HCT116 (cell line): ENCODE data around the gene PPDPF. TPM values are rescaled to one million over a fixed set of nuclear protein-coding genes. Genes with fewer than 3 reads are reported as not detected.

Source experiments
- ATAC-seq: fragments of 200-7000 bp; cut with Tn5 transposase; 2 replicates; pipeline ENCODE4 v1.9.1; 2020; ENCODE audit warnings: mild to moderate bottlenecking, moderate library complexity
- BruUV-seq: library from RNA; stranded (reverse); fragments of 400-500 nt; replicated peaks from 2 replicates; lab custom pipeline; 2021; lab: Mats Ljungman, UMichigan
- CTCF ChIA-PET: fragments of 300-600 bp; sonication (Branson Sonifier 250); formaldehyde crosslinking; loops from one replicate; lab custom pipeline; 2021; ENCODE audit warnings: antibody characterized with exemption; lab: Charles Lee
- POLR2A ChIA-PET: fragments of 300-600, 350-600 bp; sonication (Branson Sonifier 250); formaldehyde crosslinking; loops from one replicate; lab custom pipeline; 2021; ENCODE audit warnings: antibody characterized with exemption; lab: Charles Lee
- RAD21 ChIA-PET, 2 experiments: fragments of 300-600 bp; sonication (Branson Sonifier 250); formaldehyde crosslinking; loops; one replicate each; lab custom pipeline; 2023; ENCODE audit warnings: low total read pairs in 2 of 2; ENCODE audit not compliant: uncharacterized antibody in 2 of 2, unreplicated experiment in 2 of 2, low non-redundant PET in 1 of 2; lab: Charles Lee
- DNase-seq: peaks from one replicate; pipeline ENCODE4 v3.0.0-alpha.2; 2010; ENCODE audit warnings: low read depth, low spot score
- H2AFZ ChIP-seq: fragments of 200-600 bp; shearing (Covaris generic), sonication (generic); 2 replicates; pipeline ENCODE4 v1.6.1; 2017; ENCODE audit warnings: low read depth, mixed run types, mixed read lengths, antibody characterized with exemption, low read length; ENCODE audit not compliant: poor library complexity, severe bottlenecking
- H3K27ac ChIP-seq: 2 replicates; pipeline ENCODE4 v1.5.1; 2012; ENCODE audit warnings: low read depth, low read length
- H3K27me3 ChIP-seq: fragments of 200-600 bp; sonication (generic); 2 replicates; pipeline ENCODE4 v1.6.1; 2016; ENCODE audit warnings: mixed run types, low read length, mixed read lengths; ENCODE audit not compliant: insufficient read depth
- H3K36me3 ChIP-seq, 2 experiments: fragments of 200-500 bp in 1 of 2; fragments of 200-600 bp in 1 of 2; sonication (Bioruptor generic) in 1 of 2; sonication (generic) in 1 of 2; 2 replicates each; pipeline versions ENCODE4 v1.5.1 to v1.6.1; 2014 to 2016; ENCODE audit warnings: low read length in 2 of 2, inconsistent platforms in 1 of 2, mixed read lengths in 1 of 2, mixed run types in 1 of 2; ENCODE audit not compliant: insufficient read depth in 2 of 2, control insufficient read depth in 1 of 2
- H3K4me1 ChIP-seq, 2 experiments: fragments of 200-600 bp in 1 of 2; sonication (generic) in 1 of 2; 2 replicates each; pipeline versions ENCODE4 v1.5.1 to v1.6.1; 2012 to 2017; ENCODE audit warnings: low read length in 2 of 2, inconsistent platforms in 1 of 2, mild to moderate bottlenecking in 1 of 2, mixed read lengths in 1 of 2, mixed run types in 1 of 2, moderate library complexity in 1 of 2; ENCODE audit not compliant: insufficient read depth in 2 of 2, control insufficient read depth in 1 of 2
- H3K4me2 ChIP-seq: fragments of 200-600 bp; sonication (generic); 2 replicates; pipeline ENCODE4 v1.6.1; 2017; ENCODE audit warnings: mixed run types, low read length, mixed read lengths
- H3K4me3 ChIP-seq, 2 experiments: fragments of 200-600 bp in 1 of 2; sonication (generic) in 1 of 2; replicated peaks in 1 of 2; 2 replicates each; pipeline ENCODE4 v1.5.1; 2011 to 2016; ENCODE audit warnings: low read length in 2 of 2, control low read depth in 1 of 2, low read depth in 1 of 2, mild to moderate bottlenecking in 1 of 2, mixed read lengths in 1 of 2, mixed run types in 1 of 2
- H3K79me2 ChIP-seq: fragments of 200-600 bp; sonication (generic); 2 replicates; pipeline ENCODE4 v1.6.1; 2017; ENCODE audit warnings: mild to moderate bottlenecking, mixed run types, low read length, moderate library complexity, mixed read lengths; ENCODE audit not compliant: insufficient read depth
- H3K9ac ChIP-seq: fragments of 200-600 bp; sonication (generic); 2 replicates; pipeline ENCODE4 v1.6.1; 2016; ENCODE audit warnings: low read length, mixed read lengths
- H3K9me2 ChIP-seq: fragments of 200-600 bp; sonication (generic), shearing (Covaris generic); 2 replicates; pipeline ENCODE4 v1.6.1; 2017; ENCODE audit warnings: mixed run types, mild to moderate bottlenecking, moderate library complexity; ENCODE audit not compliant: insufficient read depth
- H3K9me3 ChIP-seq, 2 experiments: fragments of 200-500 bp in 1 of 2; fragments of 200-600 bp in 1 of 2; sonication (Bioruptor generic) in 1 of 2; sonication (generic) in 1 of 2; 2 replicates each; pipeline ENCODE4 v1.6.1; 2014 to 2017; ENCODE audit warnings: low read length in 2 of 2, mixed read lengths in 2 of 2, inconsistent platforms in 1 of 2, low read depth in 1 of 2, mild to moderate bottlenecking in 1 of 2, mixed run types in 1 of 2, moderate library complexity in 1 of 2; ENCODE audit not compliant: control insufficient read depth in 1 of 2, insufficient read depth in 1 of 2
- H4K20me1 ChIP-seq: fragments of 200-600 bp; sonication (generic), shearing (Covaris generic); 2 replicates; pipeline ENCODE4 v1.6.1; 2017; ENCODE audit warnings: mixed run types, mild to moderate bottlenecking, moderate library complexity; ENCODE audit not compliant: insufficient read depth
- ATF3 ChIP-seq: IDR thresholded peaks from 2 replicates; pipeline ENCODE4 v1.6.1; 2012
- CBX3 ChIP-seq: IDR thresholded peaks from 2 replicates; pipeline ENCODE4 v1.6.1; 2012; ENCODE audit warnings: low read depth
- CEBPB ChIP-seq: IDR thresholded peaks from 2 replicates; pipeline ENCODE4 v1.6.1; 2012; ENCODE audit warnings: low read depth
- CTCF ChIP-seq, 3 experiments: fragments of 200-600 bp in 1 of 3; sonication (generic) in 1 of 3; IDR thresholded peaks in 2 of 3; conservative IDR thresholded peaks in 1 of 3; 2 replicates each; pipeline ENCODE4 v1.5.1; 2012 to 2017; ENCODE audit warnings: low read depth in 2 of 3, low read length in 2 of 3, antibody characterized with exemption in 1 of 3, borderline replicate concordance in 1 of 3, control low read depth in 1 of 3, mild to moderate bottlenecking in 1 of 3, mixed read lengths in 1 of 3, mixed run types in 1 of 3, moderate library complexity in 1 of 3; ENCODE audit not compliant: insufficient read depth in 1 of 3
- EGR1 ChIP-seq: IDR thresholded peaks from 2 replicates; pipeline ENCODE4 v1.6.1; 2012; ENCODE audit warnings: low read depth
- ELF1 ChIP-seq: IDR thresholded peaks from 2 replicates; pipeline ENCODE4 v1.6.1; 2012; ENCODE audit warnings: low read depth, borderline replicate concordance
- EZH2 ChIP-seq: fragments of 200-600 bp; sonication (generic); IDR thresholded peaks from 2 replicates; pipeline ENCODE4 v1.6.1; 2017; ENCODE audit warnings: antibody characterized with exemption, mixed run types
- JUND ChIP-seq: IDR thresholded peaks from 2 replicates; pipeline ENCODE4 v1.6.1; 2012
- POLR2A ChIP-seq: IDR thresholded peaks from 2 replicates; pipeline ENCODE4 v1.7.0; 2011; ENCODE audit warnings: borderline replicate concordance; ENCODE audit not compliant: insufficient read depth, insufficient read length; ENCODE audit errors: extremely low read depth
- REST ChIP-seq: IDR thresholded peaks from 2 replicates; pipeline ENCODE4 v1.6.1; 2012; ENCODE audit warnings: low read depth
- SIN3A ChIP-seq: IDR thresholded peaks from 2 replicates; pipeline ENCODE4 v1.6.1; 2012; ENCODE audit warnings: low read depth
- SP1 ChIP-seq: IDR thresholded peaks from 2 replicates; pipeline ENCODE4 v1.6.1; 2012; ENCODE audit warnings: low read depth
- SRF ChIP-seq: IDR thresholded peaks from 2 replicates; pipeline ENCODE4 v1.6.1; 2012; ENCODE audit warnings: low read depth
- TCF7L2 ChIP-seq: IDR thresholded peaks from 2 replicates; pipeline ENCODE4 v1.7.0; 2011; ENCODE audit warnings: borderline replicate concordance, inconsistent platforms; ENCODE audit not compliant: insufficient read depth, insufficient read length; ENCODE audit errors: extremely low read depth
- YY1 ChIP-seq: IDR thresholded peaks from 2 replicates; pipeline ENCODE4 v1.6.1; 2011; ENCODE audit warnings: low read length, low read depth, moderate library complexity, mild to moderate bottlenecking; ENCODE audit not compliant: insufficient replicate concordance; ENCODE audit errors: extremely low read depth
- ZBTB33 ChIP-seq: IDR thresholded peaks from 2 replicates; pipeline ENCODE4 v1.6.1; 2011; ENCODE audit warnings: mild to moderate bottlenecking, low read length, moderate library complexity; ENCODE audit not compliant: insufficient replicate concordance; ENCODE audit errors: extremely low read depth
- intact Hi-C: fragments of 100-400 bp; cut with micrococcal nuclease; formaldehyde crosslinking; loops from 2 replicates; pipeline ENCODE4 v1.10.0; 2022
- total RNA-seq: library from RNA; stranded (reverse); gene quantifications from one replicate; pipeline ENCODE4 v1.2.1, GENCODE V29; 2021; ENCODE audit not compliant: unreplicated experiment
- TF ChIP-seq, protein P1 (sequence below): IDR thresholded peaks from 2 replicates; pipeline ENCODE4 v1.6.1; 2012

PPDPF gene
- total RNA-seq, 1 experiment from 2014 or later, result 346 TPM

DNA sequence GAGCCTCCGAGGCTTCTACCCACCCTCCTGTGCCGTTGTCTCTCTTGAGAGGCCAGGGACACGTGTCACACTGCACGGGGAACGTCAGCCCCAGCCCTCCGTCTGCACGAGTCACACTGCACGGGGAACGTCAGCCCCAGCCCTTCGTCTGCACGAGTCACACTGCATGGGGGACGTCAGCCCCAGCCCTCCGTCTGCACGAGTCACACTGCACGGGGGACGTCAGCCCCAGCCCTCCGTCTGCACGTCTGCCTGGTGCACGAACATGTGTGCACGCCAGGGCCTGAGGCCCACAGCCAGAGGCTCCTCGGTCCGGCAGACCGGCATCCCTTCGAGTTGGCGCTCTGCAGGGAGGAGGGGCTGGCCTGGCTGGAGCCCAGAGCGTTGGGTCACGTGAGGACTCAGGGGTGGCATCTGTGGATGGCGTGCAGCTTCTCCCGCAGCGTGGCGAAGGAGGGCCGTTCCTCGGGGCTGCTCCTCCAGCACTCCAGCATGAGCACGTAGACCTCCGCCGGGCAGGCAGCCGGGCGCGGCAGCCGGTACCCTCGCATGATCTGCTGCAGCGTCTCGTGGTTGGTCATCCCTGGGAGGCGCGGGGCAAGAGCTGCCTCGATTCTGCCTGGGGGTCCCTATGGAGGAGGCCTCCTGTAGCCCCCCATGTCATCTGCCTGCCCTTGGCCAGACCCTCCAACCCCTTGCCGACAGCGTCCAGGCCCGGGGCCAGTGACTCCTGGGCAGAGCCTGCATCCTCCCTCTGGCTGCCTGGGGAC, 20.0 kb downstream of the PPDPF start:
- RAD21 ChIA-PET, result no interaction called here
- ATAC-seq, result no peak
- Histone ChIP-seq H3K9me2 (no peaks in the 10 kb centered on the region), H3K9me3 (no peaks in the 10 kb centered on the region), H3K9ac (no peak overlapping the region), H3K4me2 (peak overlapping the region; percentile 76), H3K79me2 (no peaks in the 10 kb centered on the region), H3K27me3 (no peaks in the 10 kb centered on the region), H3K27ac (peak overlapping the region; percentile 72; the same call in 1 of the 2 replicates), H3K4me1 (peaks cover 52 to 95% of the 10 kb centered on the region in 2 experiments), H4K20me1 (no peaks in the 10 kb centered on the region), H3K36me3 (no peaks in the 10 kb centered on the region), H3K4me3 (peak overlapping the region in 1 of 2 experiments; percentile 64; a peak in 3 of 4 replicates), H2AFZ (no peak overlapping the region)
- CTCF ChIA-PET, result interaction anchor here (3.3 kb wide), 1 partner anchor 433 kb away, joined by 30 read pairs; no protein-coding TSS in a partner anchor
- no peak for DNase-seq
- POLR2A ChIA-PET, result no interaction called here
- no TSS peak for BruUV-seq
- intact Hi-C loops, result no loop called here
- no peak for TF ChIP-seq POLR2A
- TF ChIP-seq SIN3A, result no peak
- no peak for TF ChIP-seq YY1
- TF ChIP-seq ELF1, result no peak
- TF ChIP-seq SP1, result no peak
- TF ChIP-seq CBX3, result no peak
- TF ChIP-seq CTCF (IDR thresholded peaks at IDR 0.05 in 2 of 3, conservative IDR thresholded peaks at IDR 0.05 in 1 of 3; ENCODE audit: borderline replicate concordance in 1 of 3, insufficient read depth in 1 of 3, low read depth in 2 of 3, low read length in 2 of 3), result no peak
- TF ChIP-seq CEBPB, result no peak
- no peak for TF ChIP-seq TCF7L2
- no peak for TF ChIP-seq EZH2
- TF ChIP-seq REST, result no peak
- no peak for TF ChIP-seq EGR1
- TF ChIP-seq JUND, result no peak
- TF ChIP-seq SRF, result no peak
- no peak for TF ChIP-seq ZBTB33
- no peak for TF ChIP-seq ATF3
- TF ChIP-seq, protein P1, sequence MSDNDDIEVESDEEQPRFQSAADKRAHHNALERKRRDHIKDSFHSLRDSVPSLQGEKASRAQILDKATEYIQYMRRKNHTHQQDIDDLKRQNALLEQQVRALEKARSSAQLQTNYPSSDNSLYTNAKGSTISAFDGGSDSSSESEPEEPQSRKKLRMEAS, result no peak
